IPS-NIHi7 (cell line): ENCODE results near the gene ATAD3C.
"Not testable (repeated sequence)": the region's sequence is repeated elsewhere in the genome, so short reads cannot be mapped to it uniquely, and the experiment has no call there.

Source experiments
- DNase-seq: peaks from one replicate; pipeline ENCODE4 v3.0.0; 2012; ENCODE audit warnings: mixed read lengths; ENCODE audit errors: extremely low spot score

ATAD3C gene

DNA sequence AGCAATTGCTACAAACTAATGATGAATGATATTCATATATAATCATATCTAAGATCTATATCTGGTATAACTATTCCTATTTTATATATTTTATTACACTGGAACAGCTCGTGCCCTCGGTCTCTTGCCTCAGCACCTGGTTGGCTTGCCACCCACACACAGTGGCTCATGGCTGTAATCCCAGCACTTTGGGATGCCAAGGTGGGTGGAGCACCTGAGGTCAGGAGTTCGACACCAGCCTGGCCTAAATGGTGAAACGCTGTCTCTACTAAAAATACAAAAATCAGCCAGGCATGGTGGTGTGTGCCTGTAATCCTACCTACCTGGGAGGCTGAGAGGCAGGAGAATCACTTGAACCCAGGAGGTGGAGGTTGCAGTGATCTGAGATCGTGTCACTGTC lies 56.3 kb downstream of the ATAD3C start:
- DNase-seq = not testable (repeated sequence)

GRCh38 chr1:1507305-1507704 lies 57.8 kb downstream of the ATAD3C start:
- no peak for DNase-seq

DNA sequence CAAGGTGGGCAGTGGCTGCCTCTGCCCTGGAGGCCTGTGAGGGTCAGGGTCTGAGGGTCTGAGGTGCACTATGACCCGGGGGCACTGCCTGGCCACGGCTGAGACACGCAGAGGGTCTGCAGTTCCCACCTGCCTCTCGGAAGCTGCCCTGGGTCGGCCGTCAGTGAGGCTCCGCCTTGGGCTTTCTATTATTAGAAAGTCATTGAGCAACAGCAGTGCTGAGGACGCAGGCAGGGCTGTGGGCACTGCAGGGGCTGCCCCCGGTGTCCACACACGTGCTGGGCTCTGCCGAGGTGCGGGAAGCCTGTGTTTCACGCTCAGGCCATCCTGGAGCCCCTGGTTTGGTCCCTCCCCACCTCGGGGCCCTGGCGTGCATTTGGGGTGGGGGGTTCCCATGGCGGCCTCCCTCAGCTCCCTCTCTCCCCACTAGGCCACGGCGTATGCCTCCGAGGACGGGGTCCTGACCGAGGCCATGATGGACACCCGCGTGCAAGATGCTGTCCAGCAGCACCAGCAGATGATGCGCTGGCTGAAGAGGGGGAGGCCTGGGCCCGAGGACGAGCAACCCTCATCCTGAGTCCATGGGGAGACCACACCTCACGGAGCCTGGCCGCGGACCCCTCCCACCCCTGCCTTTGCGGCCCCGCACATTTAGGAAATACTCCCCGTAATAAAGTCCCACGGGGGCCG lies 59.4 kb downstream of the ATAD3C start:
- not testable (repeated sequence) for DNase-seq

- not testable (repeated sequence) for DNase-seq
Observed at GRCh38 chr1:1509465-1509850, 60.0 kb downstream of the ATAD3C start.

- no peak for DNase-seq
Observed at GRCh38 chr1:1510912-1511532, 61.5 kb downstream of the ATAD3C start.

- DNase-seq = peak; percentile 98
Observed at GRCh38 chr1:1511533-1512285, 62.2 kb downstream of the ATAD3C start, which contains the start of gene ATAD3A. Gene ATAD3A (plus strand): TSS chr1:1512162. CDS start chr1:1512269, 107 bp downstream.

DNA sequence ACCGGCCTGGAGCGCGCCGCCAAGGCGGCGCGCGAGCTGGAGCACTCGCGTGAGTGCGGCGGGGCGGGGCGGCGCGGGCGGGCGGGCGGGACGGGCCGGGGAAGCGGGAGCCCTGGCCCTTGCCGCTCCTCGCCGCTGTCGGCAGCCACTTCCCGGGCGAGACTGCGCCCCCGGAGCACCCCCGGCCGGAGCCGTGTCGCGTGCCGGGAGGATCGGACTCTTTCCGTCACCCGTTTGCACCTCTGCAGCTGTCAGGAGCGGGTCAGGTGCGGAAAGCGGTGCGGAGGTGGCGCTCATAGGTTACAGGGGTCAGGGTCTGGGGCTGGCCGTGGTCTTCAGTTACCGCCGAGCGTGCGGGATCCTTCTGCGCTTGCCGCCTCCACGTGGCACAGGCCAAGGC lies 62.9 kb downstream of the ATAD3C start:
- DNase-seq = not testable (repeated sequence)

- DNase-seq = not testable (repeated sequence)
Observed at GRCh38 chr1:1513675-1514074, 64.2 kb downstream of the ATAD3C start.

DNA sequence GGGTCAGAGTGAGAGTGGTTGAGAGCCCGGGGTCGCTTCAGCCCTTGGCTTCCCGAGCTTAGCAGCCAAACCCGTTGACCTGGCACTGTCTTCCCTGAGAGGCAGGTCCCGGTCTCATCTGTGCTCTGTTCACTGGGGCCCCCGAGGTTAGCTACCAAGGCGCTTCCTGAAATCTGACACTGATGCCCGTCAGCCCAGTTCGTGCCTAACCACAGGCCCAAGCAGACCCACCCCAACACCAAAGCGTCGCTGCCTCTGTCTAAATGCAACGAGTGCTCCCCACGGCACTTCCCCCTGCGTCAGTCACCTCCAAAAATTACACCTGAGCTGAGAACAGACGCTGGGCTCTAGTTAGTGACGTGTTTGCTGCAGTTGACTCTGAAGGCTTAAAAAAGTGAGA lies 64.9 kb downstream of the ATAD3C start:
- not testable (repeated sequence) for DNase-seq

DNA sequence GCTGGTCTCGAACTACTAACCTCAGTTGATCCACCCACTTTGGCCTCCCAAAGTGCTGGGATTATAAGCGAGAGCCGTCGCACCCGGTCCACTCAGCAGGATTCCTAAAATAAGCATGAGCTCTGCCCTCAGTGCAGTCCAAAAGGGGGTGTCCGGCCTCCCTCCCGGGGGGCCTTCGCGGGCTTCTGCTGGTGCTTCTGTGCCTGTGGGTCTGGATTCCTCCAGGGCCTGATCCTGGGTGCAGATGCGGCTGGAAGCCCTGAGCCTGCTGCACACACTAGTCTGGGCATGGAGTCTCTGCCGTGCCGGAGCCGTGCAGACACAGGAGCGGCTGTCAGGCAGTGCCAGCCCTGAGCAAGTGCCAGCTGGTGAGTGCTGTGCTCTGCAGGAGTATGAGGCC lies 67.4 kb downstream of the ATAD3C start:
- not testable (repeated sequence) for DNase-seq

GRCh38 chr1:1517973-1518620 lies 68.6 kb downstream of the ATAD3C start:
- no peak for DNase-seq

DNA sequence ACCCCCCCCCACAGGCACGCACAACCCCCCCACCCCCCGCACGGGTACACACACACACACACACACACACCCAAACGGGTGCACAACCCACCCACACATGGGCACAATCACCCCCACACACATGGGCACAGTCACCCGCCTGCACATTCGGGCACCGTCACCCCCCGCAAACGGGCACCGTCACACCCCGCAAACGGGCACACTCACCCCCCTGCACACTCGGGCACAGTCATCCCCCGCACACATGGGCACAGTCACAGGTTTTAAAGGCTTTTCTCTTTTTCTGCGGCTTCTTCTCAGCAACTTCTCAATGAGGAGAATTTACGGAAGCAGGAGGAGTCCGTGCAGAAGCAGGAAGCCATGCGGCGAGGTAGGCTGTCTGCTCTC lies 69.1 kb downstream of the ATAD3C start:
- not testable (repeated sequence) for DNase-seq
